DOHH2 (cell line): ENCODE data around the gene LGALS7.
"Not testable (repeated sequence)": the region's sequence is repeated elsewhere in the genome, so short reads cannot be mapped to it uniquely, and the experiment has no call there.

Experiments
- H3F3A ChIP-seq: fragments of 200-600 bp; sonication (generic), shearing (Covaris generic); 2 replicates; pipeline ENCODE4 v1.6.0; 2016; ENCODE audit warnings: antibody characterized with exemption, mild to moderate bottlenecking; ENCODE audit not compliant: control insufficient read depth, insufficient read depth
- H3K27ac ChIP-seq: fragments of 200-600 bp; sonication (generic); 2 replicates; pipeline ENCODE4 v1.5.1; 2014; ENCODE audit warnings: low read depth, mild to moderate bottlenecking, low read length, moderate library complexity
- H3K27me3 ChIP-seq: fragments of 200-600 bp; sonication (generic); 2 replicates; pipeline ENCODE4 v1.6.1; 2014; ENCODE audit warnings: mild to moderate bottlenecking, low read length, mixed read lengths; ENCODE audit not compliant: control insufficient read depth
- H3K36me3 ChIP-seq: fragments of 200-600 bp; sonication (generic); 2 replicates; pipeline ENCODE4 v1.6.1; 2014; ENCODE audit warnings: mild to moderate bottlenecking, low read length, moderate library complexity, mixed read lengths; ENCODE audit not compliant: control insufficient read depth
- H3K4me1 ChIP-seq: fragments of 200-600 bp; sonication (generic); 2 replicates; pipeline ENCODE4 v1.6.1; 2014; ENCODE audit warnings: mild to moderate bottlenecking, low read length, mixed read lengths; ENCODE audit not compliant: control insufficient read depth
- H3K4me2 ChIP-seq: fragments of 200-600 bp; sonication (generic); 2 replicates; pipeline ENCODE4 v1.6.0; 2014; ENCODE audit warnings: mild to moderate bottlenecking, low read length, moderate library complexity
- H3K4me3 ChIP-seq: fragments of 200-600 bp; sonication (generic); 2 replicates; pipeline ENCODE4 v1.5.1; 2014; ENCODE audit warnings: mild to moderate bottlenecking, low read length, mixed read lengths
- H3K79me2 ChIP-seq: fragments of 200-600 bp; sonication (generic); 2 replicates; pipeline ENCODE4 v1.6.1; 2014; ENCODE audit warnings: mild to moderate bottlenecking, low read length, mixed read lengths; ENCODE audit not compliant: control insufficient read depth
- H3K9me2 ChIP-seq: fragments of 200-600 bp; sonication (generic); replicated peaks from 2 replicates; pipeline ENCODE4 v1.6.1; 2014; ENCODE audit warnings: mild to moderate bottlenecking, low read length, mixed read lengths; ENCODE audit not compliant: control insufficient read depth
- H3K9me3 ChIP-seq: fragments of 200-600 bp; sonication (generic); 2 replicates; pipeline ENCODE4 v1.6.1; 2014; ENCODE audit warnings: antibody characterized with exemption, low read length, mixed read lengths; ENCODE audit not compliant: control insufficient read depth, insufficient read depth
- H4K20me1 ChIP-seq: fragments of 200-600 bp; sonication (generic); 2 replicates; pipeline ENCODE4 v1.6.0; 2014; ENCODE audit warnings: low read depth, mild to moderate bottlenecking, antibody characterized with exemption, low read length, moderate library complexity; ENCODE audit not compliant: control insufficient read depth, insufficient read depth
- CTCF ChIP-seq: fragments of 200-600 bp; sonication (generic); IDR thresholded peaks from one replicate; pipeline ENCODE4 v1.5.1; 2014; ENCODE audit warnings: antibody characterized with exemption, mild to moderate bottlenecking, low read depth, low read length; ENCODE audit not compliant: poor library complexity, severe bottlenecking
- EZH2phosphoT487 ChIP-seq: fragments of 200-600 bp; sonication (generic); IDR thresholded peaks from 2 replicates; pipeline ENCODE4 v1.6.1; 2017; ENCODE audit warnings: borderline replicate concordance, mild to moderate bottlenecking, antibody characterized with exemption, low read length, moderate library complexity, mixed read lengths

The LGALS7 gene

GRCh38 chr19:38773469-38774177, at the start of gene LGALS7:
Gene LGALS7 (minus strand): TSS chr19:38773517. CDS start chr19:38773492, 25 bp downstream.
- Histone ChIP-seq H3K36me3 (no peaks in the 10 kb centered on the region), H3K27me3 (no peaks in the 10 kb centered on the region), H3K4me1 (peaks cover 11% of the 10 kb centered on the region), H3K4me3 (no peak within 1 kb of the TSS), H3K9me2 (no peaks in the 10 kb centered on the region), H3K9me3 (no peaks in the 10 kb centered on the region), H3K4me2 (no peak within 1 kb of the TSS), H3K79me2 (no peaks in the 10 kb centered on the region), H3F3A (0 out of 2 replicates have a peak, but pooled peaks cover 3% of the 10 kb centered on the region), H4K20me1 (no peaks in the 10 kb centered on the region), H3K27ac (no peak within 1 kb of the TSS)
- TF ChIP-seq CTCF (no peak), EZH2phosphoT487 (no peak)

- H4K20me1 ChIP-seq, H3K9me2 ChIP-seq, H3F3A ChIP-seq, H3K4me2 ChIP-seq, H3K79me2 ChIP-seq, H3K27ac ChIP-seq, H3K9me3 ChIP-seq, H3K4me3 ChIP-seq, H3K27me3 ChIP-seq, H3K4me1 ChIP-seq: not testable (repeated sequence)
- peaks cover 21% of the 10 kb centered on the region for H3K36me3 ChIP-seq
These were observed 48.0 kb upstream of the LGALS7 start for GRCh38 chr19:38821230-38821825.

- Histone ChIP-seq H3K4me2 (no peak overlapping the region), H3K4me3 (no peak overlapping the region), H3K9me3 (peaks cover 4% of the 10 kb centered on the region; the same call in 1 of the 2 replicates), H3K9me2 (no peaks in the 10 kb centered on the region), H3K36me3 (peaks cover 28% of the 10 kb centered on the region), H3K79me2 (no peaks in the 10 kb centered on the region), H4K20me1 (no peaks in the 10 kb centered on the region), H3K4me1 (no peaks in the 10 kb centered on the region), H3K27ac (no peak overlapping the region), H3F3A (no peaks in the 10 kb centered on the region), H3K27me3 (no peaks in the 10 kb centered on the region)
- TF ChIP-seq EZH2phosphoT487, result no peak
- no peak for TF ChIP-seq CTCF
These were observed 46.1 kb upstream of the LGALS7 start for GRCh38 chr19:38819231-38819920.

GRCh38 chr19:38817081-38817480, 43.8 kb upstream of the LGALS7 start:
- no peaks in the 10 kb centered on the region for H3K27me3 ChIP-seq
- no peaks in the 10 kb centered on the region for H3K9me3 ChIP-seq
- H3F3A ChIP-seq, result no peaks in the 10 kb centered on the region

More at GRCh38 chr19:38817081-38817480, 43.8 kb upstream of the LGALS7 start:
- peaks cover 16% of the 10 kb centered on the region for H3K36me3 ChIP-seq
- no peaks in the 10 kb centered on the region for H3K9me2 ChIP-seq
- no peaks in the 10 kb centered on the region for H3K79me2 ChIP-seq
- no peak overlapping the region for H3K4me3 ChIP-seq
- no peaks in the 10 kb centered on the region for H4K20me1 ChIP-seq
- H3K4me1 ChIP-seq, result no peaks in the 10 kb centered on the region
- no peak overlapping the region for H3K27ac ChIP-seq
- H3K4me2 ChIP-seq, result no peak overlapping the region
- TF ChIP-seq CTCF (no peak), EZH2phosphoT487 (no peak)
